OCI-LY3 (cell line): ENCODE measurements around the gene SERHL2.

Experiments used
- CTCF ChIP-seq: fragments of 200-600, 300-600 bp; sonication (generic); IDR thresholded peaks from 2 replicates; pipeline ENCODE4 v1.5.1; 2014; ENCODE audit warnings: antibody characterized with exemption, low read length, low read depth
- EZH2phosphoT487 ChIP-seq: fragments of 200-600 bp; shearing (Covaris generic); IDR thresholded peaks from 2 replicates; pipeline ENCODE4 v1.6.1; 2018; ENCODE audit warnings: antibody characterized with exemption, mixed run types, low read depth

- TF ChIP-seq CTCF = no peak
- TF ChIP-seq EZH2phosphoT487 = no peak
Observed at GRCh38 chr22:42509548-42509947, 44.2 kb upstream of the SERHL2 start.
